GM21529 (cell line): ENCODE measurements around the gene SIK3.

Experiments
- ATAC-seq: cut with Tn5 transposase; IDR thresholded peaks from one replicate; pipeline ENCODE4 v1.9.1; 2021; ENCODE audit not compliant: unreplicated experiment

Gene SIK3

GRCh38 chr11:116901964-116902688 lies 196.1 kb downstream of the SIK3 start:
- no peak for ATAC-seq

DNA sequence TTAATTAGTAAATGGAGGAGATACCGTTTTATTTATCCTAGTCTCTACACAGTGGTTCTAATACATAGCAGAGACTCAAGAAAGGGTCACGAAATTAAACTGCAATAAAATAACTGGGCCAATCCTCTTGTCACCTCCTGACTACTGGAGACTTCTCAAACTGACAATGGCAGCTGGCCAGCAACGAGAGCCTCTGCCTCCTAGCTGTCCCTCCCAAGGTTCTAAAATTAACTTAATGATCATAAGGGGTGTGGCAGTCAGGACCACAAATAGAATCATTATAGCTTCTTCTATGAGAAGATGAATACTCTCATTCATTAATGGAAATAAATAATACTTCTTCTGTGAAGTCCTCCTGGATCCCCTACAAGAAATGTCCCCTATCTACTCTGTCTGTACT lies 197.0 kb downstream of the SIK3 start:
- ATAC-seq, result no peak

- no peak for ATAC-seq
These were observed 202.0 kb downstream of the SIK3 start for GRCh38 chr11:116896211-116896610.

DNA sequence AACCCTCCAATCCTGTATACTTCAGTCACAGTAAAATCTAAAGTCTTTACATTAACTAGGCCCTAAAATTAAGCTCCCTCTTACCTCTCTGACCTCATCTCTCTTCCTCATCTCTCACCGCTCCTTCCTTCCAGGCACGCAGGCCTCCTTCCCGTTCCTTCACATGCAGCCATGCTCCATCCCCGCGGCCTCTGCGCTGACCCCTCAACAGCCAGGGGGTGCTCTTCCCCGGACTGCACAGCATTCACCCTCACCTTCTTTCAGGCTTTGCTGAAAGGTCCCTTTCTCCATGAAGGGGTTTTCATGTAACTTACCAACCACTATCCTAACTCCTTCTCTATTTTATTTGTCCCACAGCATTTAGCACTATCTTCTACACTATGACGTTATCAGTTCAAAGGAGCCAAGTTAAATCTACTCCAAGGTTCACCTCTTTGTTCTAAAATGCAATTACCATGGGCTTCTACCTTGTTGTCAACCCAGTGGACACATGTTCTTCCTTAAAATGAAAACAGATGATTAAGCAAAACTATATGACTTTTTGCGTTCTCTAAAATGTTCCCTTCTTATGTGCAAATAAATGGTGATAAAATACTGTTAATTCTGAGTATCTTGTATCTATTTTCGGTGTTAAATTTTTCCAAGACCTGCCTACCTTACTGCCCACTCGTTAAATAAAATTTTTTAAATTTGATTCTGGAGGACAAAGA lies 203.0 kb downstream of the SIK3 start:
- ATAC-seq, result no peak

GRCh38 chr11:116893906-116894305 lies 204.3 kb downstream of the SIK3 start:
- no peak for ATAC-seq

- ATAC-seq, result no peak
These were observed 204.8 kb downstream of the SIK3 start for GRCh38 chr11:116893437-116893836.

- ATAC-seq, result no peak
These were observed 205.9 kb downstream of the SIK3 start for GRCh38 chr11:116892374-116892773.

DNA sequence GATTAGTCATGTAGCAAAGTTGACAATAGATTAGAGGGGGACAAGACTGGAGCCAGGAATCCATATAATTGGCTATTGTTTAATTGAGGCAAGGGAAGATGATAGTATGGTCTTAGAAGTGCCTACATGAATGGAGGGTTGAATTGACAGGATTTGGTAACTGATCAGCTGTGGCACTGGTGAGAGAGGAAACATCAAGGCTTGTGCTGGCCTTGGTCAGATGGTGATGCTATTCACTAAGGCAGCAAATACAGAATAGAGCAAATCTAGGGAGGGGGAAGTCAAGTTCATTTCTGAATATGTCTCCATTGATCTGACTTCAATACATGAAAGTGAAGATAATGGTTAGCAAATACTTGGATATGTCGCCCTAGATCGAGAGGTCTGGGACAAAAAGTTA lies 206.5 kb downstream of the SIK3 start:
- ATAC-seq, result no peak

- no peak for ATAC-seq
These were observed 207.6 kb downstream of the SIK3 start for GRCh38 chr11:116890607-116891006.

- peak; percentile 76 for ATAC-seq
These were observed 208.0 kb downstream of the SIK3 start for GRCh38 chr11:116890193-116890592.

GRCh38 chr11:116888884-116889549 lies 209.2 kb downstream of the SIK3 start:
- ATAC-seq, result no peak

- no peak for ATAC-seq
These were observed 210.2 kb downstream of the SIK3 start for GRCh38 chr11:116888024-116888423.

DNA sequence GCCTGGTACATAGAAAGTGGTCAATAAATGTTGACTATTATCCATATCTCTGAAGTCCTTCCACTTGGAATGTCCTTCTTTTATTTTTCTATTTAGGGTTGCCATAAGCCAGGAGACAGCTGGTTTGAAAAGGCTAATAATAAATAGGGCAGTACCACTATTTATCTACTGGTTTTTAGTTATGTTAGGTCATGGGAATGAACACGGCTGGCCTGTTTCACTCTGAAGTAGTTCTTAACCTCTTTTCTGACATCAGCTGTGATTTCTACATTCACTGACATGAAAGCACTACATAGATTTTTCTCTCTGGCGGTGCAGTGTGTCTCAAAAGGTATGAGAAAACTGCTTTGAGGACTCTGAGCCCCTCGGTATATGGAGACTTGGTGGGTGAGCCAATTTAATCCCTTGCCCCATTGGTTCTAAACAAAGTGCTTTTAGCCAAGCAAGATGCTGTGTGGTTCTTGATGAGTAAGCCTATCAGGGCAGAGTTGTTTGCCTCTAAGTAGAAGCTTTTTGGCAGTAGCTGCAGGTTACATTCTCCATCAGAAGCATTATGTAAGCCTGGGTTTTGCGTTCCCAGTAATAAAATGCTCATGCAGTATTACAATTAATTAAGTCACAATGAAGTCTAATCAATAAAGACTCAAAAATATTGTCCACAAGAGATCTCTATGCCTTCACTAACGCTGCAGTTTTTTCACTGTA lies 212.1 kb downstream of the SIK3 start:
- no peak for ATAC-seq

GRCh38 chr11:116882386-116882785 lies 215.8 kb downstream of the SIK3 start:
- no peak for ATAC-seq

DNA sequence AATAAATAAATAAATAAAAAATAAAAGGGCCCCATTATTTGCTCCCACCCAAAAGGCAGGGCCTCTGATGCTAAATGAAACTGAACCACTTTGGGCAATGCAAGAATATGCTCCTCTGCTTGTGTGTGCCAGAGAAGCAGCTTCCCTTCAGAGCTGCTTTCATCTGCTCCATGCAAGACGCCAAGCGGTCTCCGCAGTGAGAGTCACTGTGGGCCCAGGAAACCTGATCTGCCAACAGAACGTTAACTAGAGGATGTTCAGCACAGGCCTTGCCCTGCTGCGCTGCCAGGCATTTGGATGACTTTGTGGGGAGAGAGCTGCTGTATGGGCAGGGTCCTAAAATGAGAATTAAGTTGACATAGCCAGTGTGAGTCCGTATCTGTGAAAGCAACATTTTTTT lies 217.1 kb downstream of the SIK3 start:
- no peak for ATAC-seq

DNA sequence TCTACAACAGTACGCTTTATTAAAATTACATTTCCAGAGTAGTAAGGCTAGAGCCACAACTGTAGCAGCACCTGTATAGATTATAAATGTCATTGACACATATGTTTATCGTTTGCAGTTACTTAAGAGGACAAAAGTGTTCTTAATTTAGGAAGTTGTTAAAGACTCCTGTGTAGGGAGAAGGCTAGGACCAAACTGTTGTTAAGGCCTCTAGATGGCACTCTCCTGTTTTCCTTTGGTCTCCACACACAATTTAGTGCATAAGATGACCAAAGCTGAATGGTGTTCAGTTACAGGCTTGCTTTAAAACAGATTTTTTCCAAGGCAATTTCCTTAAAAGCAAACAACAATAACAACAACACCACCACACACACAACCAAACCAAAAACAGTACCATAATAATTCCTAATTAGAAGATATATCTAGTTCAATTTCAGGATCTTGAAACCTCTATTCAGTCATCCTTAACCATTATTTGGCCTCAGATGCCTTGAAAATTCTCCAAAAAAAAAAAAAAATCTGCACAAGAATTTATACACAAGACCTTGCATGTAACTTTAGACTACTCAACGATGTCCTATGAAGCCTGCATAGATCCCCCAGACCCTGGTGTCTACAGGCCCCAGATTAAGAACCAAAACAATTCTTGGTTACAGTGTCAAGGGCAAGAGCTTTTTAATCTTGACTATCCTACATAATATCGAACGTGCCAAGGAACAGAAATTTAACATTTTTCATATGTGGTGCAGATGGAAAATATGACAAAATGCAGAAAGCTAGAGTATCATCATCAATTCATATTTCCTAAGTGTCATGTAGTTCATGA lies 218.2 kb downstream of the SIK3 start:
- ATAC-seq, result no peak

- no peak for ATAC-seq
These were observed 221.6 kb downstream of the SIK3 start for GRCh38 chr11:116876656-116877055.

GRCh38 chr11:116875194-116875593 lies 223.0 kb downstream of the SIK3 start:
- ATAC-seq, result no peak

DNA sequence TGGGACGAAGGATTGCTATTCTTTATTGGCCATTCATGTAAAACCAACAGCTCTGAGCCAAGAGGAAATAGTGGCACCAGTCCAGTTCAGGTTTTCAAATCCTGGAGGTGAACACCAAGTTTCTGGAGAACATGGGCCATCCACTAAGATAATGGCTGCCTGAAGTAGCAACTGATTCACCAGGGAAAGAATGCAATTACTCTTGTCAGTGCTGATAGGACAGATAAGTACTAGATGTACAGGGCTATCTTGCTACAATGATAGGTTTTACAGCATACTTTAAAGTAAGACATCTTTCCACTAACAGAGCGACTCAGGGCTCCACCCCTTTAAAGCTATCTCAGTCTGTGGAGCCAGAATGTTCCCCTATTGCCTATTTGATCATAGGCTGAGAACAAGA lies 224.0 kb downstream of the SIK3 start:
- no peak for ATAC-seq

- ATAC-seq, result no peak
These were observed 224.8 kb downstream of the SIK3 start for GRCh38 chr11:116873381-116873780.

DNA sequence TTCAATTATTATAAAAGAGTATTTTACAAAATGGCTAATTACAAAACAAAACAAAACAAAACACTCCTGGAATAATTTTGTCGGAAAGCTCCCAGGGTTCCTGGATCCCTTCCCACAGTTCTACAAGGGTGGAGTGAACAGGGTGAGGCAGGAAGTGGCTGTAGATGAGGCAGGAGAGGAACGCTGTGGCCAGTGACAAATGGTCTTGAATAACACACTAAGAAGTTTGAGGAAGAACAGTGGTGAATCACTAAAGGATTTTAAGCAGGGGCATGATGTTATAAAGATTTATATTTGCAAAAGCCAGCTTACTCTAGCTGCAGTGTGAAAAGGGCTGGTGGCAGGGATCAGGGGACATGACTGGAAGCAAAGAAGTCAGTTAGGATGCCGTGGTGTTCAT lies 227.0 kb downstream of the SIK3 start:
- ATAC-seq, result no peak
